ENCODE results near the gene TP53AIP1.
A peak's percentile ranks its signal among the peaks of the same experiment; 100 is the strongest.

TP53AIP1 gene

GRCh38 chr11:128904303-128904655 lies 38.4 kb downstream of the TP53AIP1 start:
- DNase-seq = no peak

DNA sequence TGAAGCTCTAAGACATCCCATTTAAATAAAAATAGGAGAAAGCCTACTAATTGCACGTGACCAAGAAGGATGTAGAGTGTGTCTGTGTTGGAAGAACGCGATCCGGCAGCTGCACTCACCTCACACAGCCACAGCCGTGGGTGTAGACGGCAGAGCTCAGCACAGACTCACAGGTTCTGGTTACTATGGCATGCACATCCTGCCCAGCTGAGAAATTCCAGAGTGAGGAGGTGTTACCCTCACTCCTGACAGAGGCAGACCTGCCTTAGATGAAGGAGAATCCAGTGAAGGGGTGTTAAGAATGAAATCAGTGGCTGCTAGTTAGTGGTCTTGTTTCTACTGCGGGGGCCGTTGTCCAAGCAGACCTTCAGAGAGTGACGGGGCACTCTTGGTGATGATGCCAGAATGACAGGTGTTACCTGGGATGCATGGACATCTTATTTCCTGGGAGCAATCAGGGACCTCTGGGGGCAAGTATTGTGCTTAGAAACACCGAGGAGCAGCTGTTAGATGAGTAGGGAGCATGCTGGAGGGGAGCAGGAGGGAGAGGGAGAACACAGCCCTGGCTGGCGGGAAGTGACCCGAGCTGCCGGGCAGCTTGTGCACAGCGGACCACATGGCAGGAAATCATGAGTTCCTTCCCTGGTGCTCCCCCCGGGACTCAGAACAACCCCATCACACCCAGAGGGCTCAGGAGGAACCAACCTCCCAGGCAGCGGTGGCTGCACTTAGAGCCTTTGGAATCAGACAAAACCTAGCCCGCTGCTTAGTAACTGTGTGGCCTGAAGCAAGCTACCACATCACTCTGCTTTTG lies 39.2 kb downstream of the TP53AIP1 start:
- no peak for DNase-seq

- DNase-seq = no peak
Measured at GRCh38 chr11:128902515-128903066, 40.1 kb downstream of the TP53AIP1 start.

GRCh38 chr11:128901653-128902514 lies 40.8 kb downstream of the TP53AIP1 start:
- no peak for DNase-seq

DNA sequence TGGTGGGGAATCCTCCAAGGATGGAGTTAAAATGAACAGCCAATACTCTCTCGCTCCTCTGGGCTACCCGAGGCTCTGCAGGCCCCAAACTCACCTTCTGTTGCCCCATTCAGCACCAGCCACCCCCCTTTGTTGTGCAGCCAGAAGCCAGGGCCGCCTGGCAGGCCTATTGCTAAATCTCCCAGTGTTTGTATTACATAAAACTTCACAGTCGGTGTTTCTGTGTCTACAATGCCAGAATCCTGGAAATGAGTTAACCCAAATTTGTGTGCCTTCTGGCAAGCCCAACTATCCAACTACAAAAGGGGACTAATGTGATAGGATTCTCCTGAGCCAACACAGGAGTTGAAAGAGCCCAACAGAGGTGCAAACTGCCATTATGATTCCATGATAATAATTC lies 42.2 kb downstream of the TP53AIP1 start:
- DNase-seq = no peak

DNA sequence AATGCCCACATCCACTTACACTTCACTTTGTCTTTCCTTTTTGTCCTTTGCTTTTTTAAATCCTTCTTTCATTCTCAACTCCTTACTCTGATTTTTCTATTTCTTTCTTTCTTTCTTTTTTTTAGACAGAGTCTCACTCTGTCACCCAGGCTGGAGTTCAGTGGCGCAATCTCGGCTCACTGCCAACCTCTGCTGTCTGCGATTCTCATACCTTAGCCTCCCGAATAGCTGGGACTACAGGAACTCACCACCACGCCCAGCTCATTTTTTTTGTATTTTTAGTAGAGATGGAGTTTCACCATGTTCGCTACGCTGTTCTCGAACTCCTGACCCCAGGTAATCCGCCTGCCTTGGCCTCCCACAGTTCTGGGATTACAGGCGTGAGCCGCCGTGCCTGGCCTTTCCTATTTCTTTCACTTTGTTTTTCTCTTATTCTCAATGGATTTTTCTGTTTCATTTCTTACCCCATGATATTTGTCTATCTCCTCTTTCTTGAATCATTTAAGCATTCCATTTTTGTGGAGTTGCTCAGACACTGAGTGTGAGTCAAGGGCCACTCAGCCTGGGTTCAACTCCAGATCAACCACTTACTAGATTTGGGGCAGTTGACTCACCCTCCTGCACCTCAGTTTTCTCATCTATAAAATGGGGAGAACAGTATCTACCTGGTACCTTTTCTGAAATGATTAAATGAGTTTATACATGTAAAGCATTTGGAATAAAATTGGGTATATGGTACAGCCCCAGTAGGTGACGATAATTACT lies 43.9 kb downstream of the TP53AIP1 start:
- DNase-seq = no peak

- DNase-seq = no peak
Measured at GRCh38 chr11:128897826-128898225, 44.8 kb downstream of the TP53AIP1 start.

- DNase-seq = no peak
Measured at GRCh38 chr11:128896356-128896755, 46.3 kb downstream of the TP53AIP1 start.

- DNase-seq = no peak
Measured at GRCh38 chr11:128895526-128895925, 47.1 kb downstream of the TP53AIP1 start.

GRCh38 chr11:128894685-128895084 lies 48.0 kb downstream of the TP53AIP1 start:
- no peak for DNase-seq

- no peak for DNase-seq
Measured at GRCh38 chr11:128894286-128894681, 48.4 kb downstream of the TP53AIP1 start.

GRCh38 chr11:128893578-128894285 lies 48.9 kb downstream of the TP53AIP1 start:
- DNase-seq = no peak

DNA sequence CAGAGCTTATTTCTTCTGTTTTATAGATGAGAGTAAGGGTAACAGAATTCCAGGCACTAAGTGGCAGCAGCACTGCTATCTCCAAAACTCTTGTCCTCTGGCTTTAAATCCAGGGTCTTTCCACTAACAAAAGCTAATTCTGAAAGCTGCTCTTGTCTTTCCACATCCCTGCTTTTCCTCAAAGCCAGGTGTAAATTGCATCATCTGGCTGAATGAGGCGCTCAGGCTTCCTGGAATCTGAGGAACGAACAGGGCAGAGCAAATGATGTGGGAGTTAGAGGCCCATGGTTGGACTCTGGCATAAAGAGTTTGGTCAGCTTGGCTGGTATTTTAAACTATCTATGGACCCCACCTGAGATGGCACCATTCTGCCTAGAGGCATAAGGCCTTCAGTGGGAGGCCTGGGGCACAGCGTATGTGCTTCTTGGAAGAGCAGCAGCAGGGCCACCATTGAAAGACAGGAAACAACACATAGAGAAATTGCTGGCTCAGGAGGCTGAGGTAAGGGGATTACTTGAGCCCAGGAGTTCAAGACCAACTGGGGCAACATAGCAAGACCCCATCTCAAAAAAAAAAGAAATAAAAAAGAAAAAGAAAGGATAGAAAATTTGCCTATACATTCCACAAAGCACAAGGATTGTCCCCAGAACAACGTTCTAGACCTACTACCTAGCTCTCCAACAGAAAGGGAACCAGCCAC lies 49.7 kb downstream of the TP53AIP1 start:
- DNase-seq = peak; percentile 24

- DNase-seq = no peak
Measured at GRCh38 chr11:128891913-128892398, 50.7 kb downstream of the TP53AIP1 start.

DNA sequence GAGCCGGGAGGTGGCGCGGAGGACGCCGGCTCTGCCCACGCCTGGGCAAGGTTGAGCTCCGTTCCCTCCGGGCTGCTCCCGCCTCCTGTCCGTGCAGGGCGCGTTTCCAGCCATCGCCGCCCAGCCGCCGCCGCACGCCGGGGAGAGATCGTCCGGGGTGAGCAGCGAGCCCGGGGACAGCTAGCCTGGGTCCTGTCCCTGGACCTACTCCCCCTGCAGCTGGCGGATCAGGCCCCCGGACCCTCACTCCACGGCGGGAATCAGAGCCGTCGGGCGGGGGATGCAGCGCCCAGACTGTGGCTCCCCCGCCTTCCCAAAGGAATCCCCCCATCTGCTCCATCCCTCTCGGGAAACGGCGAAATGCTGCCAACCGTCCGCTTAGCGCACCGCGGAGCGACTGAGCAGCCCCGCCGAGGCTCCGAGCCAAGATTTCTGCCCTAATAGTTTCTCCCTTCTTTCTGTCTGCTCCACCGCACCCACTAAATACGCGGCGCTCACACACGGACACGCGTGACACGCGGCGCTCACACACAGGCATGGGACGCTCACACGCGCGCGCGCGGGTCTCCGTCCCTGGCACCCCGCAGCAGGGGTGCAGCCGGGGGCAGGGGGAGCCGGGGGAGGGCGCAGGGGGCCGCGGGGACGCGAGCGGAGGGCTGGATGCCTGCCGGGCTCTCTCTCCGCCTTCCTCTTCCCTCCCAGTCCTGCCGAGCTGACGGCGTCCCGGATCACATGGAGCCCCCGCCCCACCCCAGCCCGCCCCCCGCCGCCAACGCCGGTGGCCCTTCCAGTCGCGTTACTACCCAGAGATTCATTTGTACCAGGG lies 51.9 kb downstream of the TP53AIP1 start, which contains the start of gene KCNJ5:
TSS of gene KCNJ5 (plus strand) at position 814 of the 826 bp plus-strand sequence. CDS start 19,918 bp downstream, outside the sequence.
- DNase-seq = peak; percentile 75

GRCh38 chr11:128890216-128890542 lies 52.5 kb downstream of the TP53AIP1 start:
- no peak for DNase-seq

DNA sequence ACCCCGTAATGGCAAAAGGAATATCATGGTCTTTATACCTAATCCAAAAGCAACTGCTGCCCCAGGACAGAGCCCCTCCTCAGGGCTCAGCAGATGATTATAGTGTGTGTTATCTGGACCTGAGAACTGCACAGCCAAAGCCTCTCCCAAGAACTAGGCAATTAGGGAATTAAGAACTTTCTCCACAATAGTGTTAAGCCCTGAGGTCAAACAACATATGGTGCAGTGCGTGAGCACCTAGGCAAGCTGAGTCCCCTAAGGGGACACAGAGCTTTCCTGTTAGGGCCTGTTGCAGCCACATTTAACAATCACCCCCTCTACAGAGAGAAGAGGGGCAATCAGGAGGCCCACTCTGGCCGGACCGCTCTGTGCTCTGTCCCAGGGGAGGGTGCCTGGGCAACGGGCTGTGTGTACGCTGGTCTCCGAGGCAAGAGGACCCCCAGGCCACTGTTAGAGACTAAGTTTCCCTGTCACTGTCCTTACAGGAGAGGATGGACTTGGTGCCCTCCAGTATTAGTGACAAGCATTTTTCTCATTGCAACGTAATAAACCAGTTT lies 52.9 kb downstream of the TP53AIP1 start:
- no peak for DNase-seq

- DNase-seq = no peak
Measured at GRCh38 chr11:128888034-128888985, 54.4 kb downstream of the TP53AIP1 start.
